NB4 (cell line): ENCODE results near the gene HOATZ.

ENCODE experiments used
- DNase-seq: peaks from one replicate; pipeline ENCODE4 v3.0.0; 2010; ENCODE audit warnings: low read depth
- H3K4me3 ChIP-seq: one replicate; pipeline ENCODE4 v1.5.1; 2011; ENCODE audit warnings: mild to moderate bottlenecking, low read depth, low read length, moderate library complexity
- MYC ChIP-seq: IDR thresholded peaks from 2 replicates; pipeline ENCODE4 v1.6.1; 2011; ENCODE audit warnings: low read depth, low read length
- POLR2A ChIP-seq: IDR thresholded peaks from 2 replicates; pipeline ENCODE4 v1.6.1; 2011; ENCODE audit warnings: mild to moderate bottlenecking; ENCODE audit not compliant: insufficient read length; ENCODE audit errors: extremely low read depth
- TF ChIP-seq, protein P1 (sequence below): IDR thresholded peaks from one replicate; pipeline ENCODE4 v1.5.1; 2012; ENCODE audit warnings: low read depth, low read length
- TF ChIP-seq, protein P2 (sequence below): IDR thresholded peaks from 2 replicates; pipeline ENCODE4 v1.6.1; 2011; ENCODE audit warnings: low read depth, low read length

The HOATZ gene

DNA sequence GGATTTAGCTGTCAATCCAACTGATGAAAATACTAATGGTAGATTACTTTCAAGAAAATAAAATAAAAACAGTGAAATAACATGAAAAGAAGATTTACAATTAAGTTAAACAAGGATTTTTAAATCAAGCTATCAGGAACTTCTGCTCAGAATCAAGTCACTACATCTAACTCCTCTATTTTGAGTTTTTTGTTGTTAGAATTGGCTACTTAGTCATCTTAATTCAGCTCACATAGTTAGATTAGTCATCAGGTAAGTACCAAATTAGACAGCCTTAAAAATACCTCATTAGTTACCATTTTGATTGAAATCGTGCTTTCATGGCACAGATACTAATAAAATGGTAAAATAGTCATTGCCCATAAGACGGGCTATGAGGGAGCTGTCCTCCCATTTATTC is 38.2 kb upstream of the HOATZ start:
- TF ChIP-seq, protein P1, sequence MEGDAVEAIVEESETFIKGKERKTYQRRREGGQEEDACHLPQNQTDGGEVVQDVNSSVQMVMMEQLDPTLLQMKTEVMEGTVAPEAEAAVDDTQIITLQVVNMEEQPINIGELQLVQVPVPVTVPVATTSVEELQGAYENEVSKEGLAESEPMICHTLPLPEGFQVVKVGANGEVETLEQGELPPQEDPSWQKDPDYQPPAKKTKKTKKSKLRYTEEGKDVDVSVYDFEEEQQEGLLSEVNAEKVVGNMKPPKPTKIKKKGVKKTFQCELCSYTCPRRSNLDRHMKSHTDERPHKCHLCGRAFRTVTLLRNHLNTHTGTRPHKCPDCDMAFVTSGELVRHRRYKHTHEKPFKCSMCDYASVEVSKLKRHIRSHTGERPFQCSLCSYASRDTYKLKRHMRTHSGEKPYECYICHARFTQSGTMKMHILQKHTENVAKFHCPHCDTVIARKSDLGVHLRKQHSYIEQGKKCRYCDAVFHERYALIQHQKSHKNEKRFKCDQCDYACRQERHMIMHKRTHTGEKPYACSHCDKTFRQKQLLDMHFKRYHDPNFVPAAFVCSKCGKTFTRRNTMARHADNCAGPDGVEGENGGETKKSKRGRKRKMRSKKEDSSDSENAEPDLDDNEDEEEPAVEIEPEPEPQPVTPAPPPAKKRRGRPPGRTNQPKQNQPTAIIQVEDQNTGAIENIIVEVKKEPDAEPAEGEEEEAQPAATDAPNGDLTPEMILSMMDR: no peak
- DNase-seq: no peak
- H3K4me3 ChIP-seq: no peak overlapping the region

GRCh38 chr11:111476956-111477355 is 37.6 kb upstream of the HOATZ start:
- no peak for DNase-seq
- TF ChIP-seq, protein P2, sequence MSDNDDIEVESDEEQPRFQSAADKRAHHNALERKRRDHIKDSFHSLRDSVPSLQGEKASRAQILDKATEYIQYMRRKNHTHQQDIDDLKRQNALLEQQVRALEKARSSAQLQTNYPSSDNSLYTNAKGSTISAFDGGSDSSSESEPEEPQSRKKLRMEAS: no peak
- no peak for TF ChIP-seq MYC
- H3K4me3 ChIP-seq: no peak overlapping the region

DNA sequence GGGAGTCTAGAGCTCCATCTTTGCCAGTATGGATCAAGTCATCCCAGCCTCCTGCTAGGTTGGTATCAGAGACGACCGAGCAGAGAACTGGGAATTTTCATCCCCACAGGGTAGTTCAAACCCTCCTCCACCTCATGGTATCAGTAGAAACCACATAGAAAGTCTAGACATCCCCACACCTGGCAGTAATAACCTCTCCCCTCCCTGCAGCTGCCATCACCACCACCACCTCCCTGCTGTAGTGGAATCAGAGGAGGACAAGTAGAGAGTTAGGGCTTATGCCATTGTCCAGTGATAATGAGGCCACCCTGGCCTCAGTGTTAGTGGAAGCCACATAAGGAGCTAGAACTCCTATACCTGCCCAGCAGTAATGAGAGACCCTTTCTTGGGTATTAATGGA is 36.7 kb upstream of the HOATZ start:
- no peak overlapping the region for H3K4me3 ChIP-seq
- DNase-seq: no peak
- TF ChIP-seq POLR2A (no peak), MYC (no peak)
- TF ChIP-seq, protein P2: no peak
- TF ChIP-seq, protein P1: no peak

DNA sequence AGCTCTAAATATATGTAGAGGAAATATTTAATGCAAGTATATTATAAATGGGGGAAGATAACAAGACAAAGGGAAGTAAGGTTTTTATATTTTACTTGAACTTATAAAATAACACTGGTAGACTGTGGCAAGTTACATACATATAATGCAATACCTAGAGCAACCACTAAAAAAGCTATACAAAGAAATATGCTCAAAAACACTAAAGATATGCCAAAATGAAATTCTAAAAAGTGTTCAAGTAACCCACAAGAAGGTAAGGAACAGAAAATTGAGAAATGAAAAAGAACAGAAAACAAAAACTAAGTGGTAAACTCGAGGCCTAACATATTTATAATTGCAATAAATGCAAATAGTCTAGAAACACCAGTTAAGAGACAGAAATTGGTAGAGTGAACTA is 34.9 kb upstream of the HOATZ start:
- no peak overlapping the region for H3K4me3 ChIP-seq
- DNase-seq: no peak
- TF ChIP-seq, protein P1: no peak
- TF ChIP-seq MYC (no peak), POLR2A (no peak)
- TF ChIP-seq, protein P2: no peak

GRCh38 chr11:111483431-111483830 is 31.1 kb upstream of the HOATZ start:
- H3K4me3 ChIP-seq: no peak overlapping the region
- DNase-seq: no peak
- TF ChIP-seq, protein P2: no peak
- TF ChIP-seq POLR2A (no peak), MYC (no peak)
- TF ChIP-seq, protein P1: no peak

DNA sequence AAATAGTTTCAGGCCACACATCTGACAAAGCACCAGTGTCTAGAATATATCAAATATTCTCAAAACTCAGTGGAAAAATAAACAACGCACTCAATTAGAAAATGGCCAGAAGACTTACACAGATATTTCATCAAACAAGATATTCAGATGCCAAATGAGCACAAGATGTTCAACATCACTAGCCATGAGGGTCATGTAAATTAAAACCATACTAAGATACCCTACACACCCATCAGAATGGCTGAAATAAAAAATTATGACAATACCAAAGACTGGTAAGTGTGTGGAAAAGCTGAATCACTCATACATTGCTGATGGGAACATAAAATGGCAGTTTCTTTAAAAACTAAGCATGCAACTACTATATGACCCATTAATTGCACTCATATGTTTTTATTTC is 24.1 kb upstream of the HOATZ start:
- no peak for TF ChIP-seq POLR2A
- TF ChIP-seq, protein P1: no peak
- TF ChIP-seq, protein P2: no peak
- TF ChIP-seq MYC: no peak
- no peak for DNase-seq

DNA sequence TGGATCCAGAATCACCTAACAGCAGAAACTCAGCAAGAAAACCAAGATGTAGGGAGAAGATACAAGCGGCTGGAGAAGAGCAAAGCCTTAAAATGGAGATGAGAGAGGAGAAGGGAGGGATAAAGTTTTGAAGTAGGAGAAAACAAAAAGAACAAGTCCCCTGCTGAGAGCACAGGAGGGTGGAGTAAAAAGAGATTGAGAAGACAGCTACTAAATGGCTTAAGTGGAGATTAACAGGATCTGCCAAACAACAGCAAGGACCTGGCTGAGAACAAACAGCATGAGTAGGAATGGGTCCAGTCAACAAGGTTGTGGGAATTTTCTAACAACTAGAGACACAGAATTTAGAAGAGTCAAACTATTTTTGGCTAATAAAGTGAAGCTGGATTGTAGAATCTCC is 20.5 kb upstream of the HOATZ start:
- no peak for DNase-seq
- TF ChIP-seq, protein P1: no peak
- TF ChIP-seq POLR2A (no peak), MYC (no peak)
- TF ChIP-seq, protein P2: no peak
- H3K4me3 ChIP-seq: no peak overlapping the region

More for the DNA sequence above, 24.1 kb upstream of the HOATZ start:
- no peak overlapping the region for H3K4me3 ChIP-seq
